Panc1 (cell line): ENCODE measurements around the gene DOCK1. TPM values are rescaled to one million over a fixed set of nuclear protein-coding genes. Genes with fewer than 3 reads are reported as not detected.

Experiments used
- ATAC-seq: fragments of 200-7000 bp; cut with Tn5 transposase; 2 replicates; pipeline ENCODE4 v1.9.1; 2020; ENCODE audit warnings: mild to moderate bottlenecking, moderate library complexity
- BruUV-seq: library from RNA; stranded (reverse); fragments of 400-500 nt; replicated peaks from 2 replicates; lab custom pipeline; 2021; lab: Mats Ljungman, UMichigan
- CTCF ChIA-PET: fragments of 300-600 bp; sonication (Branson Sonifier 250); formaldehyde crosslinking; loops from one replicate; lab custom pipeline; 2022; ENCODE audit warnings: antibody characterized with exemption; lab: Charles Lee
- POLR2A ChIA-PET: fragments of 300-600 bp; sonication (Branson Sonifier 250); formaldehyde crosslinking; loops from one replicate; lab custom pipeline; 2022; ENCODE audit warnings: antibody characterized with exemption; lab: Charles Lee
- DNase-seq: peaks from one replicate; pipeline ENCODE4 v3.0.0-alpha.2; 2010; ENCODE audit warnings: low read depth, low spot score
- H3K27ac ChIP-seq: 2 replicates; pipeline ENCODE4 v1.5.1; 2011; ENCODE audit warnings: mild to moderate bottlenecking, low read length, inconsistent platforms
- H3K27me3 ChIP-seq: fragments of 200-500 bp; sonication (Bioruptor generic); 2 replicates; pipeline ENCODE4 v1.6.0; 2014; ENCODE audit warnings: low read length, inconsistent platforms; ENCODE audit not compliant: control insufficient read depth, insufficient read depth
- H3K36me3 ChIP-seq: fragments of 200-500 bp; sonication (Bioruptor generic); 2 replicates; pipeline ENCODE4 v1.5.1; 2014; ENCODE audit warnings: inconsistent platforms, mild to moderate bottlenecking, low read length, moderate library complexity; ENCODE audit not compliant: control insufficient read depth, insufficient read depth
- H3K4me1 ChIP-seq: 2 replicates; pipeline ENCODE4 v1.5.1; 2011; ENCODE audit warnings: inconsistent platforms, mild to moderate bottlenecking, low read length, moderate library complexity; ENCODE audit not compliant: control insufficient read depth, insufficient read depth
- H3K4me3 ChIP-seq, 2 experiments: 2 replicates each; pipeline ENCODE4 v1.5.1; 2011 to 2012; ENCODE audit warnings: low read depth in 2 of 2, low read length in 2 of 2, mild to moderate bottlenecking in 2 of 2, inconsistent platforms in 1 of 2, moderate library complexity in 1 of 2
- H3K9me3 ChIP-seq: fragments of 200-500 bp; sonication (Bioruptor generic); 2 replicates; pipeline ENCODE4 v1.5.1; 2014; ENCODE audit warnings: low read depth, mild to moderate bottlenecking, inconsistent platforms, low read length, moderate library complexity; ENCODE audit not compliant: control insufficient read depth, insufficient read depth
- CTCF ChIP-seq: fragments of 450-650 bp; IDR thresholded peaks from 2 replicates; pipeline ENCODE4 v1.5.1; 2017; ENCODE audit warnings: mild to moderate bottlenecking
- POLR2AphosphoS5 ChIP-seq: IDR thresholded peaks from 2 replicates; pipeline ENCODE4 v1.6.1; 2012; ENCODE audit warnings: mild to moderate bottlenecking, low read depth, low read length, moderate library complexity
- SIN3A ChIP-seq: IDR thresholded peaks from 2 replicates; pipeline ENCODE4 v1.6.1; 2012; ENCODE audit warnings: low read depth, mild to moderate bottlenecking, low read length, moderate library complexity, borderline replicate concordance; ENCODE audit not compliant: insufficient read depth
- TCF7L2 ChIP-seq: IDR thresholded peaks from 2 replicates; pipeline ENCODE4 v1.6.1; 2011; ENCODE audit warnings: mild to moderate bottlenecking, low read depth, low read length, inconsistent platforms
- in situ Hi-C: cut with HindIII; loops from 2 replicates; pipeline ENCODE4 v1.10.0; 2016; ENCODE audit warnings: low sequenced_read_pairs, low pct_unique_long_range_greater_than_20kb
- intact Hi-C: fragments of 100-400 bp; cut with micrococcal nuclease; formaldehyde crosslinking; loops from one replicate; pipeline ENCODE4 v1.10.0; 2022; ENCODE audit not compliant: unreplicated experiment
- total RNA-seq: library from RNA; stranded (reverse); gene quantifications from one replicate; pipeline ENCODE4 v1.2.1, GENCODE V29; 2021; ENCODE audit not compliant: unreplicated experiment
- TF ChIP-seq, protein P1 (sequence below), 2 experiments: IDR thresholded peaks; 2 replicates each; pipeline ENCODE4 v1.6.1; 2011 to 2012; ENCODE audit warnings: low read depth in 2 of 2, control low read depth in 1 of 2, low read length in 1 of 2, mild to moderate bottlenecking in 1 of 2, moderate library complexity in 1 of 2; ENCODE audit not compliant: insufficient read depth in 1 of 2

Gene DOCK1
- total RNA-seq, 1 experiment from 2014 or later: 67.6 TPM

DNA sequence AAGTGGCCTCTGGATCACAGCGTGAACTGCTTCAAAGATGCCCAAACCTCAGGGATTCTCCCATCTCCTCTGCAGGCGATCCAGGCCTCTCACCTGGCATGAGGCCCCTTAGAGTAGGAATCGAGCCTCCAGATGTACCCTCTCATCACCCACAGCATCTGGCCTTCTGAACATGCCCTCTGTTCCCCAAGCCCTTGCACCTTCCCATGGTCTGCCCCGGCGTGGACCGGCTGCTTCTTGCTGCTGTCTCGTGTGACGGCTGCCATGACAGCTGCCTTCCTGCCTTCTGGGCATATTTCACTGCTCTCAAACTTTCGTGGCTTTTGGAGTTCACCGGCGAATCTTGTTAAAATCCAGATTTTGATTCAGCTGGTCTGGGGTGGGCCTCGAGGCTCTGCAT is 486.6 kb downstream of the DOCK1 start:
- no peaks in the 10 kb centered on the region for H3K9me3 ChIP-seq
- no peak overlapping the region for H3K27ac ChIP-seq
- no TSS peak for BruUV-seq
- ATAC-seq (no peak), DNase-seq (no peak)
- CTCF ChIA-PET: interaction anchor here (0.6 kb wide), 1 partner anchor 1530 kb away, joined by 3 read pairs; no protein-coding TSS in a partner anchor
- H3K4me1 ChIP-seq: no peaks in the 10 kb centered on the region
- POLR2A ChIA-PET: no interaction called here
- H3K36me3 ChIP-seq: no peaks in the 10 kb centered on the region
- intact Hi-C loops (no loop called here), in situ Hi-C loops (no loop called here)
- H3K27me3 ChIP-seq: no peaks in the 10 kb centered on the region
- TF ChIP-seq, protein P1, sequence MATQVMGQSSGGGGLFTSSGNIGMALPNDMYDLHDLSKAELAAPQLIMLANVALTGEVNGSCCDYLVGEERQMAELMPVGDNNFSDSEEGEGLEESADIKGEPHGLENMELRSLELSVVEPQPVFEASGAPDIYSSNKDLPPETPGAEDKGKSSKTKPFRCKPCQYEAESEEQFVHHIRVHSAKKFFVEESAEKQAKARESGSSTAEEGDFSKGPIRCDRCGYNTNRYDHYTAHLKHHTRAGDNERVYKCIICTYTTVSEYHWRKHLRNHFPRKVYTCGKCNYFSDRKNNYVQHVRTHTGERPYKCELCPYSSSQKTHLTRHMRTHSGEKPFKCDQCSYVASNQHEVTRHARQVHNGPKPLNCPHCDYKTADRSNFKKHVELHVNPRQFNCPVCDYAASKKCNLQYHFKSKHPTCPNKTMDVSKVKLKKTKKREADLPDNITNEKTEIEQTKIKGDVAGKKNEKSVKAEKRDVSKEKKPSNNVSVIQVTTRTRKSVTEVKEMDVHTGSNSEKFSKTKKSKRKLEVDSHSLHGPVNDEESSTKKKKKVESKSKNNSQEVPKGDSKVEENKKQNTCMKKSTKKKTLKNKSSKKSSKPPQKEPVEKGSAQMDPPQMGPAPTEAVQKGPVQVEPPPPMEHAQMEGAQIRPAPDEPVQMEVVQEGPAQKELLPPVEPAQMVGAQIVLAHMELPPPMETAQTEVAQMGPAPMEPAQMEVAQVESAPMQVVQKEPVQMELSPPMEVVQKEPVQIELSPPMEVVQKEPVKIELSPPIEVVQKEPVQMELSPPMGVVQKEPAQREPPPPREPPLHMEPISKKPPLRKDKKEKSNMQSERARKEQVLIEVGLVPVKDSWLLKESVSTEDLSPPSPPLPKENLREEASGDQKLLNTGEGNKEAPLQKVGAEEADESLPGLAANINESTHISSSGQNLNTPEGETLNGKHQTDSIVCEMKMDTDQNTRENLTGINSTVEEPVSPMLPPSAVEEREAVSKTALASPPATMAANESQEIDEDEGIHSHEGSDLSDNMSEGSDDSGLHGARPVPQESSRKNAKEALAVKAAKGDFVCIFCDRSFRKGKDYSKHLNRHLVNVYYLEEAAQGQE (IDR thresholded peaks at IDR 0.05; ENCODE audit: insufficient read depth in 1 of 2, low read depth in 2 of 2, low read length in 1 of 2): no peak
- TF ChIP-seq TCF7L2 (no peak), SIN3A (no peak), POLR2AphosphoS5 (no peak), CTCF (no peak)
- H3K4me3 ChIP-seq: no peak overlapping the region

GRCh38 chr10:127392351-127393235 is 487.4 kb downstream of the DOCK1 start:
- TF ChIP-seq, protein P1 (IDR thresholded peaks at IDR 0.05; ENCODE audit: insufficient read depth in 1 of 2, low read depth in 2 of 2, low read length in 1 of 2): no peak
- TF ChIP-seq POLR2AphosphoS5 (no peak), CTCF (no peak), SIN3A (no peak), TCF7L2 (no peak)
- BruUV-seq: no TSS peak
- DNase-seq (no peak), ATAC-seq (no peak)
- POLR2A ChIA-PET: no interaction called here
- Histone ChIP-seq H3K27me3 (no peaks in the 10 kb centered on the region), H3K36me3 (no peaks in the 10 kb centered on the region), H3K4me1 (no peaks in the 10 kb centered on the region), H3K27ac (no peak overlapping the region), H3K4me3 (no peak overlapping the region), H3K9me3 (no peaks in the 10 kb centered on the region)
- intact Hi-C loops: no loop called here
- CTCF ChIA-PET: interaction anchor here (0.6 kb wide), 1 partner anchor 1531 kb away, joined by 3 read pairs; no protein-coding TSS in a partner anchor
- in situ Hi-C loops: no loop called here
